B cell (primary cell): ENCODE results near the gene BIN2.

ENCODE experiments used
- CTCF ChIP-seq: fragments of 200-600 bp; IDR thresholded peaks from one replicate; pipeline ENCODE4 v1.8.0; 2022; ENCODE audit warnings: antibody characterized with exemption, mild to moderate bottlenecking
- EZH2 ChIP-seq: IDR thresholded peaks from 2 replicates; pipeline ENCODE4 v1.6.1; 2012; ENCODE audit warnings: borderline replicate concordance, low read depth, mild to moderate bottlenecking, moderate library complexity, low read length; ENCODE audit not compliant: insufficient read depth, poor library complexity, severe bottlenecking

GRCh38 chr12:51335931-51336330 is 12.0 kb upstream of the BIN2 start:
- TF ChIP-seq CTCF (no peak), EZH2 (no peak)
